AML-193 (cell line): ENCODE data around the gene PDHA1.
A peak's percentile ranks its signal among the peaks of the same experiment; 100 is the strongest.

Experiments used
- DNase-seq, 2 experiments: peaks; one replicate each; lab custom pipeline; 2025; lab: John Stamatoyannopoulos, UW

The PDHA1 gene

DNA sequence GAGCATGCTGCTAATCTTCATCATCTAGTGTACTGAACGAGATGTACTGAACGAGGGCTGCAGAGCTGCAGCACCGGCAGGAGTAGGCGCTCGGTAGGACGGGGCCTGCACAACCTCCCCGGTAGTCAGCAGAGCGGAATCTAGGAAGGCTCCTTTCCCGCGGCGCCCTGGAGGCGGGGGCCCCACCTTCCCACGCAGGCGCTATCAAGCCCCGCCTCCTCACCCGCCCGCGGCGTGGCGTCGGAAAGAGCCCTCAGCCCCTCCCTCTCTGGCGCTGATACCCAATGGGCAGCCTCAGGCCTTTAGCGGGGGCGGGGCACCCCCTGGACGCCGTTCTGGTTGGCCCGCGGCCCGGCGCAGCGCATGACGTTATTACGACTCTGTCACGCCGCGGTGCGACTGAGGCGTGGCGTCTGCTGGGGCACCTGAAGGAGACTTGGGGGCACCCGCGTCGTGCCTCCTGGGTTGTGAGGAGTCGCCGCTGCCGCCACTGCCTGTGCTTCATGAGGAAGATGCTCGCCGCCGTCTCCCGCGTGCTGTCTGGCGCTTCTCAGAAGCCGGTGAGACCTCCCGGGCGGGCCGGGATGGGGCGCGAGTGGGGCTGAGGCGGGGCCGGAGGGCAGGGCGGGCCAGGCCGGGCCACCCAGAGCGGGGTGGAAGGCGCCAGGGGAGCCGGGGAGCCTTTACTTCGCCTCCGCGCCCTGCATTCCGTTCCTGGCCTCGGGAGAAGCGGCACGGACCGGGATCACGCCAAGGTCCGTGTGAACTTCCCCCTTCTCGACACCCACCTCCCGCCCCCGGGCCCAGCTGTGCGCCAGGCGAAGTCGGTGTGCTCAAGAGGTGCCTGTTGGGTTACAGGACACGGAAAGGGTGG is at the start of gene PDHA1:
TSS of gene PDHA1 (plus strand) at position 393 of the 874 bp plus-strand sequence. CDS start at position 504, 111 bp downstream.
- peak; percentile 72 to 78 for DNase-seq

DNA sequence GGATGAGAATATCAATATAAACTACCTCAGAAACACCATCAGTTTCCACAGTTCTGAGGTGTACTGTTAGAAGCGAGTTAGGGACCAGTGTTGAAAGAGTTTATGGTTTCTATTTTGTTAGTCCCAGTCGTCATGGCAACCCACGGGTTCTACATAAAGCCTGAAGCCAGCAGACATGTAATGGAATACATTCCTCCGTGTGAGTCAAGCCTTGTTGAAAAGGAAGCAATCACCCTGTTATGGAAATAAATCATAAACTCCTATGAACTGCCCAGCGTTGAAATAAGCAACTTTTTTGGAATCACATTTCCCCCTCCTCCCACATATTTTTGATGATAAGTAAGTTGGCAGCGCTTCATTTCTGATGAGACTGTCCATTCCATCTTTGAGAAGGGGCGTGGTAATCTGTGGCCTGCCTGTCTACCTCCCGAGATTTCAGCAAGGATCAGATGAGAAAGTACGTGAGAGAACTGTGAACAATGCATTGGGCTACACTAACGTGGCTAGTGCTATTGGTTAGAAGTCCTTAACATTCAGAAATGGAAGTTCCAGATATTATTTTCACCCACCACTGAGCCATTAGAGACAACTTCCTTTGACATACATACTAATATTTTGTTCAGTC is 40.4 kb upstream of the PDHA1 start:
- DNase-seq, result no peak

DNA sequence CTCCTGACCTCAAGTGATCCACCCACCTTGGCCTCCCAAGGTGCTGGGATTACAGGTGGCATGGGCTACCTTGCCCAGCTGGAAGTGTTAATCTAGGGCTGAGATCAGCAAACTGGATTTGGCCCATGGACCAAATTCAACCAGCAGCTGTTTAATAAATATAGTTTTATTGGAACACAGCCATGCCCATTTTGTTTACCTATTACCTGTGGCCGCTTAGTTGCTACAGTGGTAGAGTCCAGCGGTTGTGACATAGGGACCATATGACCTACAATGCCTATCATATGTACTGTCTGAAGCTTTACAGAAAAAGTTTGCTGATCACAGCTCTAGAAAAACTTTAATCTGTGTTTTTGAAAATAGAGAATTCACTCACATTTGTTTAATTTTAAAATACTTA is 17.2 kb upstream of the PDHA1 start:
- no peak for DNase-seq

DNA sequence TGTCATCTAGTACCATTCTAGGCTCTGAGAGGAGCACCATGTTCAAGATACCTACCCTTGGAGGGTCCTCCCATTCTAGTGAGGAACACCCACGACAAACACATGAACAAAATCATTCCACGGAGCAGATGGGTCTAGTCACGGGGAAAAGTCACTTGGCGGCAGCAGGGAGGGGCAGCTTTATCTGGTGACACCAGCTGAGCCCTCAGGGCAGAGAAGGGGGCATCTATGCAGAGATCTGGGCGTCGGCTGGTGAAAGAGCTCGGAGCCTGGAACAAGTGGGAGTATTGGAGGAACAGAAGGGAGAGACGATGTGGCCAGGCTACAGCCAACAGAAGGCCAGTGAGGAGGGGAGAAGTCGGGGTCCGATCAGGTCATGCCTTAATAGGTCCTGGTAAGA is 11.9 kb upstream of the PDHA1 start:
- DNase-seq, result no peak

DNA sequence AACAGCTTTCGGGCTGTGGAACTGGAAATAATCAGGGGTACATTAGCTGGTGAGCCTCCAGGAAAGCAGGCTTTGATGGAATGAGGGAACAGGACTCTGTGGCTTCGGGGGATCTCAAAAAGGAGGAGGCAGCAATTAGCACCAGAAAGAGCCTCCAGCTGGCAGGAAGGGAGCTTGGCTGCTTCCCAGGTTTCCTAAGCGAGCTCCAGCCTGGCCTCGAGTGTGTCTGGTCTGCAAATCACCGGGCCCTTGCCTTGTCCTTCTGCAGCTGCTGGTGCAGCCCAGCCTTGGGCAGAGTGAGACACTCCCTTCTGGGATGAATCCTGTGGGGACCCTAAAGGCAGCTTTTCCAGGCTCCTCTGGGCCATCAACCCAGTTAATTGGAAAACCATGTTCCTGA is 10.7 kb upstream of the PDHA1 start:
- DNase-seq, result no peak

DNA sequence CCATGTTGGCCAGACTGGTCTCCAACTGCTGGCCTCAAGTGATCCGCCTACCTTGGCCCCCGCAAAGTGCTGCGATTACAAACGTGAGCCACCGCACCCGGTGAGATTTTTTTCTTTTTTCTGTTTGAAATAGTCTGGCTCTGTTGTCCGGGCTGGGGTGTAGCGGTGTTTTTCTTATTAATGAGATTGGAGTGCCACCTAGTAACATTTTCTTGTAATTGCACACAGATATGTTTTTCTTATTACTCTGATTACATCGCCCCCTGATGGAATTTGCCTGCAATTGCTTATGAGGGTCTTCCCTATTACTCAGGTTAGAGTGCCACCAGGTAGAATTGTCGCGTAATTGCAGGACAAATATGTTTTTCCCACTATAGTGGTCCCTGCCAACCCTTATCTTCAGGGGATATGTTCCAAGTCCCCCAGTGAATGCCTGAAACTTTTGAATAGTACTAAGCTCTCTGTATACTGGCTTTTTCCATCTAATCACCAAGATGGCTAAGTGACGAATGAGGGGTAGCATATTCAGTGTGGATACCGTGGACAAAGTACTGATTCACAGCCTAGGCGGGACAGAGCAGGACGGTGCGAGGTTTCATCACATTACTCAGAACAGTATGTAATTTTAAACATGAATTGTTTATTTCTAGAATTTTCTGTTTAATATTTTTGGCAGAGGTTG is 8.6 kb upstream of the PDHA1 start:
- DNase-seq, result peak; percentile 56 to 73

DNA sequence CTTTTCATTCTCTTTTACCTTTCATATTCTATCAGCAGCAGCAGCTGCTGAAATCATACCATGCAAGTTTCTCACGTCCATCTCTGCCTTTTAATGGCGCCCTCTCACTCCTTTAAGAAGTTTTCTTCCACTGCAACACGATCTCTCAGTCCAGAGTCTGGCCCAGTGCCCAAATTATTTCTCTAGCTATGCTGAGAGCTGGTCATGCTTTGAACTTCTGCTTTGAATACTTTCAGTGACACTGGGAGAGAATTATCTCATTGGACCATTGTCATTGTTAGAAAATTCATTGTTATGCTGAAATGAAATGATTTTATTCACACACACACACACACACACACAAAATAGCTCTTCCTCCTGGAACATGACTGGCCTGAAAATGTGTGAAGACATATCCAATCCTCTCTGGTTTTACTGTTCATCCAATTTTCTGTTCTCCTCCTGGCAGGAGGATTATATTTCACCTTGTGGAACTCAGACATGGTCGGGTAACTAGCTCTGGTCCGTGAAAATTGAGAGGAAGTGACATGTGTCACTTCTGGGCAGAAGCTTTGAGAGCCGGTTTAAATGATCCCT is 1.3 kb upstream of the PDHA1 start:
- peak; percentile 1 to 8 for DNase-seq

DNA sequence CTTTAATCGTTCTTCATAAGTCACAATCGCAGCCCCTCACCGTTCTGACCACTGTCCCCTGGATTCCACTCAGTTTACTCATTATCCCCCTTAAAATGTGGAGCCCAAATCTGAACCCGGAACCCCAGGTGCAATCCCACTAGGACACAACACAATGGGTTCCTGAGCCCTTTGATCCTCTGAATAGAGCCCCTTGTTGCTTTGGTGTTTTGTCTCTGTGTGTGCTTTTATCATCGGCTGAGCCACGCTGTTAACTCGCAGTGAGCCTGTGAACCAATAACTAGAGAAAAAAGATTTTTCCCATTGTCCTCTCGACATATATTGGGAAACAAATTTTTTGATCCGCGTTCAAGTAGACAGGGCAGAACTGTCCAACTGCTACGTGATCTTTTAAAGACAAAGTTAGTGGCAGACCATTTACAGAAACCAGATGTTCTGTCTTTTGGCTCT is 617 bp upstream of the PDHA1 start:
- no peak for DNase-seq

DNA sequence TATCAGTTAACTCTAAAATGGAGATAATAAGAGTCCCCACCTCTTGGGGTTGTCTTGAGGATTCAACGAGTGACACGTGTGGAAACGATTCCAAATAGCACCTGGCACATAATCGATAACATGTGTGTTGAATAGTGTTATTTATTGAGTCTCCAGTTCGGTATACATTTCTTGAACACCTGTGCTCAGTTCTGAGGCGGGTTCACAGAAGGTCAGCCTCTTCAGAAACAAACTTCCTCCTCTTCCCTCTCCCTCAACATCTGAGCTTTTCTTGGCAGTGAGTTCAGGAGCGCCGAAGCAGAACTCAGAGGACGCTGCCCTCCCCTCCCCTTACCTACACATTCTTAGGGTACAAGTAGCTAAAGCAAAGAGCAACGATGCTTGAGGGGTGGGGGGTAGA is 934 bp downstream of the PDHA1 start:
- peak in 1 of 2 experiments; percentile 2 for DNase-seq

DNA sequence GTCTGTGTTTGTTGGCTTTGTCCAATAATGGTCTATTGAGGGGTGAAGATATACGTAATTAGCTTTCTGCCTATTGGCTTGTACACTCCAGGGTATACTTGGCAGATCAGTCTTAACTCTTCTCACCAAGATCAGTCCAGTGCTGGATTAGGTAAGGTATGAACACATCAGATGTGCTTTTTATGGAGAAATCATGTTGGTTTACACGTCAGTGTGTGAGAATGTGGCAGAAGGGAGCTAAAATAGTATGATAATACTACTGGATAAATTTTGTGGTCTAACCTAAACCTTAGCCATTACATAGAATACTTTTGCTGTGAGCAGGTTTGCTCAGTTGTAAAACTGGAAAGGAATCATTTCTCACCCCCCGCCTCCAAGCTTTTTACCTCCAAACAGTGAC is 4.2 kb downstream of the PDHA1 start:
- DNase-seq, result no peak

DNA sequence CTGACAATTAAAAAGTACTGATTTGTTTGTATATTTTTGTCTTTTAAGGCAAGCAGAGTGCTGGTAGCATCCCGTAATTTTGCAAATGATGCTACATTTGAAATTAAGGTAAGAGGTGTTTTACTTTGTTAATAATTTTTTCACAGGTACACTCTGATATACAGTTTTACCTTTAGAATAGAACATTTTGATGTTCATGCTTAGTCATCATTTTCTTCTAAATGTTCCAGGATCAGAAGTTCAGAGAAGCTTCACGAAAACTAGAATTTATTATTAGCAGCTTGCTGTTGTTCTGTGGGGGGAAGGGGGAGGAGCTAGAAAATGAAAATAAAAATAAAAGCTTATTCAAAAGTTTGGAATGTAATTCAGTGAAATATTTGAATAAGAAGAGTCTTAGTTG is 5.5 kb downstream of the PDHA1 start:
- no peak for DNase-seq

DNA sequence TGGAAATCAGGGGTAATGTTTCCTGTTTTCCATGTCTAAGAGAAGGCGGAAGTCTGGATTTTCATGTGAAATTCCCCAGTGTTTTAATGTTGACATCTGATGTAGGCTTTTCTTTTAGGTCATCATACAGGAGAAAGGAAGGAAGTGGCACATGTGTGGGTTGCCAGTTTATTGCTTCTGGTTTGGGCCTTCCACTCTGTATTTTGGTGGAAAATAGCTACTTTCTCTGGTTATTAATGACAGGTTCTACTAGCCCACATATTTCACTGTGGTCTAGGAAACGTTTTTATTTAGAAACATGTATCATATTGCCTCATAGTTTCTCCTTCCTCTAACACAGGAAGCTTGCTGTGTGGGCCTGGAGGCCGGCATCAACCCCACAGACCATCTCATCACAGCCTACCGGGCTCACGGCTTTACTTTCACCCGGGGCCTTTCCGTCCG is 7.2 kb downstream of the PDHA1 start:
- peak; percentile 71 to 73 for DNase-seq

DNA sequence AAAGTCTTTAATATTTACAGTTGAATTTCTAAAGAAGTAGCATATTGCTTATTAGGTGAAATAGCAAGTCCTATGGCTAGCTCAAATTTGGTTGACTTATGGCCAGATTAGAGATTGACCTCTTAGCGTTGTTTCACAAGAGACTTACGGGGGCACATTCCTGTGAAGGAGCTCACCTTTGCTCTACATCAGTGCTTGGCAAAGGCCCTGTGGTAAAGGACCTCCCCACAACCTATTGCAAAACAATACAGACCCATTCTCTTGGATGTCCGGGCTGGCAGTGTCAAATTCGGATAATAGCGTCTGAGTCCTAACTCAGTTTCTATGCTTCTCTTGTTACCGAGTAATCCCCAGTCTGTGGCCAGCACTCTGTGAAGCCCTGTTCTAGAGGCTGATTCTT is 10.9 kb downstream of the PDHA1 start:
- DNase-seq, result no peak

DNA sequence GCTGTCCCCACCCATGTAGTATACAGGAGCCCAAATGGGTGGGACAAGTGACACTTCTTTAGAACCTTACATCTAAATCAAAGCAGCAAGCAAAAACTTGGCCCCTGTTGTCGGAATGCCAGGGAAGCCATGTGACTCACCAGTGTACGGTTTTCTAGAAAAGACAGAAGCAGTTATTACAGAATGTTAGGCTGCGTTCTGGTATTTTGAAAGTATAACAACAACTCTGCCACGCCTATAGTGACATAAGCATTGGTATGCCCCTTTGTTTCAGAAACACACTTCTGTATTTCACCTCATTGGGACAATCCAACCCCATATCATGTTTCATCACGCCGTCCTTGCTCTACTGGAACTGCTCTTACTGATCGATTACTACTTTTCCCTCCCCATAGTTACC is 14.8 kb downstream of the PDHA1 start:
- no peak for DNase-seq

DNA sequence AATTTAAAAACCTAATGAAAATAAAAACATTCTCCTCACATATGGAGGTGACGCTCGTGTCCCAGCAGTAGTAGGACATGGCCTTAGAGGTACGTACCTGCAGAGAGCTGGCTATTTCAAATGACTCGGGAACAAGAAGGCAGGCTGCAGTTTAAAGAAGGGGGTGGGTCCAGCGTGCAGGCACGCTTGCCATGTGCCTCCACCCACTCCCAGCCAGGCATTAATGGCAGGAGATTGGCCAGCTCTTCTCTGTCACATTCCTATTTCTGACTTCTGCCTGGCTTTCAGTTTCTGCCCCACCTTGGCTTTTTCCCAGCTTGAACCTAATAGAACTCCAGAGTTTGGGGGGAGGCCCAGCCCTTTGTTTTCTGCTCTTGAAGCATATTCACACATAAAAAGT is 17.2 kb downstream of the PDHA1 start:
- DNase-seq, result no peak

DNA sequence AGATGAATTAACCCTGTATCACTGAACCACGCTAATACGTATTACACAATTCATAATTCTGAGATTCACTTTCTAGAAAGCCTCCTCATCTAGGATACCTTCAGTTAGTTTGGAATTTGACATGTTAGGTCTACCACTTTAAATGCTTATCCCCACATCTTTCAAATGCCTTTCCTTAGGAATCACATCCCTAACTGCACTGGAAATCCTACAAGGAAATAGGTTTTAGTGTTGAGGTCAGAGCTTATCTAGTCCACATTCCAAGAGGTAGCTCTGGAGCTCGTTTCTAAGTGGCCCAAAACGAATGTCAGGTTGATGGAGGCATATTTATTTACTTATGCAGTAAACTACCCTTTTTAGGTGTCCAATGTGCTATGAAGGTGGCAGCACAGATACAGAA is 18.0 kb downstream of the PDHA1 start:
- no peak for DNase-seq

DNA sequence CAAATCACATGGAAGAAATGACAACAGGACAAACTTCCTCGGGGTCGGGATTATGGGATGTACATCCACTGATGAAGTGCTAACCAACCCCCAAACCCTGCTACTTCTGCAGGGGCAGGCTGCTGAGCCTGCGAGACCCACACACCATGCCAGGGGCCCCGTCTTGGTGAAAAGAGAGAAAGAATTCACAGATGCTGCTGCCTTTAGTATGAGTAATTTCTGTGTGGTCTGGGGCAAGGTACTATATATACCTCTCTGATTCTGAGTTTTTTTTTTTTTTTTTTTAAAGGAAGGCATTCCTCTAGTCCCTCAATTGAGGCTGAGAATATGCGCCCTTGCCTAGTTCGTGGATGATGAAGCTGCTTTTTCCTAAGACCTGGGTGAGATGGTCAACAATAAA is 24.8 kb downstream of the PDHA1 start:
- no peak for DNase-seq

DNA sequence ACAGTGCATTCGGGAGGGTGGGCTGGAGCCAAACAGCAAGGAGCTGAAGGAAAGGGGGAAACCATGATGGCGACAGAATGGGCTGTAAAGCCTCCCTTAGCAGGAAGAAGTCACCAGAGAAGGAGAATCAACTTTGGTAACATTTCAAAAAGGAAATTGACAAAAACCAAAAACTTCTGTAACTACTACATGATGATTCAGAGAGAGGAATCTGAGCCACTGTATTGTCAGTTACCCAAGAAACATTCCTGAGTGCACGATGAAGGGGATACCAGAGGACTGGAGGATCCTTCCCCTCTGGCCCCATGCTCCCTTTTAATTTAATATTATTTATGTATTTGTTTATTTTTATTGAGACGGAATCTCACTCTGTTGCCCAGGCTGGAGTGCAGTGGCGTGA is 26.3 kb downstream of the PDHA1 start:
- no peak for DNase-seq

DNA sequence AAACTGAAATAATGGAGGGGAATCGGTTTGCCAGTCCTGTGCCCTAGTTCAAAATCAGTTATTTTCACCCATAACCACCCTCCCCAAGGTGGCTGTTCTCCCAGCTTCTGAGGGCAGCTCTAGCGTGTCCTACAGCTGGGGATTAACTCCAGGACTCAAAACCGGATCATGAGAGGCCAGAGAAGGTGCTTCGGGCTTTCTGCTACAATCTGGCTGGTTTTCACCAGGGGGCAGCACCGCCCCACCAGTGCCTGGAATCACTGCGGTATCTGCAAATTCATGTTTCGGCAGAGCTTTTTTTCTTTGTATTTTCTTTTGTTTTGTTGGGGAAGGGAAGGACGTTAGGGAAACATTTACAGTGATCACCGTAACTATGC is 28.4 kb downstream of the PDHA1 start:
- peak; percentile 30 to 55 for DNase-seq

DNA sequence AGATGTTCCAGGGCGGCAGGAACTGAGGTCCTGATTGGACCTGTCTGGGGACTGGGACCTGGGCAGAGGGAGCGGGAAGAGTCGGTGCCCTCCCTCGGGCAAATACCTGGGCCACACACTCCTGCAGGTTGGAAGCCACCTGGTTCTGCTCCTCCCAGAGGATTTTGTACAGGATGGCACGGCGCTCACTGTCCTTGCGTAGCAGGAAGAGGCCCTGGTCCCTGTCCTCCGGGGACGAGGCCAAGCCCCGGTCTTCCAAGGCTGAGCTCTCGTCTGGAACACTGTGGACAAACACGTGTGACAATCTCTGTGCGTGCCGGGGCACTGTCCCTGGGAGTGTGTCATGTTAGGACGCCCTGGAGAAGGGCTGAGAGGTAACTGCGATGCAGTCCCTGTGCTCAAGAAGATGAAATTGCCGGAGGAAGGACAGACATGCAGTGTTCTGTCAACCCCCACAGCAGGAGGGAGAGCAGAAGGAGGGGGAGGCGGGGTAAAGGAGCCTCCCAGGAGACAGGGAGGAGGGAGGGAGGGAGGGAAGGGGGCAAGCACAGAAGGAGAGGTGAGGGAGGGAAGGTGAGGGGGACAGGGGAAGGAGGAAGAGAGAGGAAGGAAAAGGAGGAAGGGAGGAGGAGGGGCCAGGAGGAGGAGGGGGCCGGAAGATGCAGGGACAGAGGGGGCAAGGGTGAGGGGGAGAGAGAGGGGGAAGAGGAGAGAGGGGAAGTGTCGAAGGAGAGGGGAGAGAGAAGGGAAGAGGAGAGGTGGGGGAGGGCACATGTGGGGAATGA is 29.0 kb downstream of the PDHA1 start:
- DNase-seq, result peak in 1 of 2 experiments; percentile 0

DNA sequence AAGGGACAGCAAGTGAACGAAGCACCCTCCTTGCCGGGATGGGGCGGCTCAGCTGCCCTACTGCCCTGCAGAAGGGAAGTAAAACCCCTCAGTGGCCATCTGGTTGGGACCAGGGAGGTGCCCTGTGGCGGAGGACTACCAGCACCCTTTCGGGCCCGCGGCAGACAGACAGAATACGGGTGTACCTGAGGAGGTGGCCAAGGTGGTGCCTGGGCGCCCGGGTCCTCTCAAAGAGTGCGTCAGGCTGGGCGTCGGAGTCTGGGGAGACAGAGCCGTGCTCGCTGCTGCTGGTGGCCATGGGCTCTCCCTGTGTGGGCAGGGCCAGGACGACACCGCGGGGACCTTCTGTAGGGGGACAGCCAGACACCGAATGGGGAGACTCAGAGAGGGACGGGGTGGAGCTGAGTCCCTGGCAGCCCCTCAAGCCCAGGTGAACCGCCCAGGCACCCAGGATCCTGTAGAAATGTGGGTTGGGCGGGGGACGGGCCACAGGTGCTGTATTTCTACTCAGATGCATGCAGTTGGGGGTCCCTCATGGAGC is 29.7 kb downstream of the PDHA1 start:
- no peak for DNase-seq
